GM10266 (cell line): ENCODE data around the gene CRYL1.

Source experiments
- DNase-seq: peaks from one replicate; pipeline ENCODE4 v3.0.0; 2012; ENCODE audit errors: extremely low spot score
- TF ChIP-seq, protein P1 (sequence below): IDR thresholded peaks from 2 replicates; pipeline ENCODE4 v1.5.1; 2012; ENCODE audit warnings: mild to moderate bottlenecking, low read depth; ENCODE audit not compliant: control insufficient read depth, insufficient read depth; ENCODE audit errors: missing control alignments

The CRYL1 gene, protein sequence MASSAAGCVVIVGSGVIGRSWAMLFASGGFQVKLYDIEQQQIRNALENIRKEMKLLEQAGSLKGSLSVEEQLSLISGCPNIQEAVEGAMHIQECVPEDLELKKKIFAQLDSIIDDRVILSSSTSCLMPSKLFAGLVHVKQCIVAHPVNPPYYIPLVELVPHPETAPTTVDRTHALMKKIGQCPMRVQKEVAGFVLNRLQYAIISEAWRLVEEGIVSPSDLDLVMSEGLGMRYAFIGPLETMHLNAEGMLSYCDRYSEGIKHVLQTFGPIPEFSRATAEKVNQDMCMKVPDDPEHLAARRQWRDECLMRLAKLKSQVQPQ

DNA sequence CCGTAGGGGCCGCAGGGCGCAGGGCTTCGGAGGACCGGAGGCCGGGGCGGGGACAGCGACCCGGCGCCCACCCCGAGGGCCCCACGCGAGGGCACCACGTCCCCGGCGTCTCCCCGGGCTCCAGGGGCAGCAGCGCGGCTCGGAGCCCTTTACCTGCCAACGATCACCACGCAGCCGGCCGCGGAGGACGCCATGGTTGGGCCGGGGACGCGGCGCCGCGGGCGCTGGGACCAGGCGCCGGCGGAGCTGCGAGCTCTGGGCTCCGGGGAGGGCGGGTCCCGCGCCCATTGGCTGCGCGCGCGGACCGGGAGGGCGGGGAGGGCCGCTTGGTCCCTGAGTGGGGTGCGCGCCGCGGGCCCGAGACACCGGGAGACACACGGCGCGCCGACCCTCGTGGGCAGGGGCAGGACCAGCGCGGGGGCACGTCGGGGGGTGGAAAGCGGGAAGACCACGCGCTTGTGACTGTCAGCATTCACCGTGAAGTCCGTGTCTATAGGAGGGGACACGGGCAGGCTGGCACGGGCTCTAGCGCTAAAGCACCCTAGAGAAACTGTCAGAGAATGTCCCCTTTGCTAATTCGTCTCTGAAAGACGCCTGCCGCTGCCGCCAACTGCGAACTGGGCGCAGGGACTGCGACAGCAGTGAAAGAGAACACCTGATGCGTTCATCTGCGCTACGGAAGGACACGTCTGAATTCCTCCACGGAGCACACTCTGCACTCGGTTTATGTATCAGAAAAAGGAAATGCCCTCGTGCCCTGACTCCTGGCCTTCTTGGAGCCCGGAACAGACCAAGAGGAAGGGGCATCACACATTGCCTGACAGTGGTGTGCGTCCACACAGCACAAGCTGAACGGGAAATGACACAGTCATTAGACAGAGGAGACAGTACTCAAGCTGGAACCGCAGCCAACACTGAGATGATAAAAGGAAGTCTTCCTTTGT lies at the start of gene CRYL1:
CRYL1 (minus strand) TSS at position 257 of the 944 bp plus-strand sequence; CDS start at position 194, 63 bp downstream.
- peak; percentile 86 for DNase-seq
- TF ChIP-seq, protein P1, sequence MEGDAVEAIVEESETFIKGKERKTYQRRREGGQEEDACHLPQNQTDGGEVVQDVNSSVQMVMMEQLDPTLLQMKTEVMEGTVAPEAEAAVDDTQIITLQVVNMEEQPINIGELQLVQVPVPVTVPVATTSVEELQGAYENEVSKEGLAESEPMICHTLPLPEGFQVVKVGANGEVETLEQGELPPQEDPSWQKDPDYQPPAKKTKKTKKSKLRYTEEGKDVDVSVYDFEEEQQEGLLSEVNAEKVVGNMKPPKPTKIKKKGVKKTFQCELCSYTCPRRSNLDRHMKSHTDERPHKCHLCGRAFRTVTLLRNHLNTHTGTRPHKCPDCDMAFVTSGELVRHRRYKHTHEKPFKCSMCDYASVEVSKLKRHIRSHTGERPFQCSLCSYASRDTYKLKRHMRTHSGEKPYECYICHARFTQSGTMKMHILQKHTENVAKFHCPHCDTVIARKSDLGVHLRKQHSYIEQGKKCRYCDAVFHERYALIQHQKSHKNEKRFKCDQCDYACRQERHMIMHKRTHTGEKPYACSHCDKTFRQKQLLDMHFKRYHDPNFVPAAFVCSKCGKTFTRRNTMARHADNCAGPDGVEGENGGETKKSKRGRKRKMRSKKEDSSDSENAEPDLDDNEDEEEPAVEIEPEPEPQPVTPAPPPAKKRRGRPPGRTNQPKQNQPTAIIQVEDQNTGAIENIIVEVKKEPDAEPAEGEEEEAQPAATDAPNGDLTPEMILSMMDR: no peak

DNA sequence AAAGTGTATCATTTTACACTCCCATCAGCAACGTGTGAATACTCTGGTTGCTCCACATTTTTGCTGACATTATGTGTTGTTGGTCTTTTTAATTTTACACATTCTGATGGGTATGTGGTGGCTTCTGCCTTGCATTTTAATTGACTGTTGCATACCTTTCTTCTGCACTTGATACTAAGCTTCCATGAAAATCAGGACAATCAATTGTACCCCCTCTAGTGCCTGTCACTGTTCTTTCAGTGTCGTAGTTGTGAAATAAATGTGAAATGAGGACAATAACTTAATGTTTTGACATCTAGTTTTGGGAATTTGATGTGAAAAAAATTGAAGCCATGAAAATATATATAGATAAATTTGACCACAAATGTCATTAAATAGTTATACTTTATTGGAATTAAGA lies 48.0 kb upstream of the CRYL1 start:
- TF ChIP-seq, protein P1: no peak

DNA sequence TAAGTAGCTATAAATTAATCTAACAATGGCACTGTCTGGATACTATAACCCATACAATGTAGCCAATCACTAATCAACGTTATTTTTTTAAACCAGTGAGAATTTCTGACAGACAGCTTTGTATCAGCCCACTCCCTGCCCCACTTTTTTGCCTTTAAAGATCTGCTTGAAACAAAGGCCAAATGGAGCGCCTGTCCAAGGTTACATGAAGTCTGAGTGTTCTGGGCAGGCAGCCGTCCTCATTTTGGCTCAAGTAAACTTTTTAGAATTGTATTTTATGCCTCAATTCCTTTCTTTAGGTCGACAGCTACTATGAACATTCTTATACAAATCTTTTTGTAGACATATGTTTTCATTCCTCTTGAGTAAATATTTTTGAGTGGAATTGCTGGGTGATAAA lies 47.5 kb upstream of the CRYL1 start:
- TF ChIP-seq, protein P1: no peak
- DNase-seq: no peak

More for the DNA sequence above, 48.0 kb upstream of the CRYL1 start:
- DNase-seq: no peak

DNA sequence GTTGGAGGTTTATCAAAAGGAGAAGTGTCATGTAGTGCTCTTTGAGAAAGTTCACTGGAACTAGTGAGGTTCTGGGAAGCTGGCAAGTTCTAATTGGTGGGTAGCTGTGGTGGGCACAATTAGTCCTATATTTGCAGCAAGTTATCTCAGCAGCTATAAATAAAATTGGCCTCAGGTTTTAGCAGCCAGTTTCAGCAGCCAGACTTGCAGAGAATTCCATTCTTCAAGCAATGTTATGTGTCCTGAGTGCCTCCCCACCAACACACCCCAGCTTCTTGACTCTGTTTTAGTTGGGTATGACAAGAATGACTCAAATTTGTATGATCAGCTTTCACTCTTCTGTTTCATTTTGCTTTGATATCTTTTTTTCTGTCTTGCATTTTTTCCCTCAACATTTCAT lies 46.0 kb upstream of the CRYL1 start:
- no peak for DNase-seq
- TF ChIP-seq, protein P1: no peak

DNA sequence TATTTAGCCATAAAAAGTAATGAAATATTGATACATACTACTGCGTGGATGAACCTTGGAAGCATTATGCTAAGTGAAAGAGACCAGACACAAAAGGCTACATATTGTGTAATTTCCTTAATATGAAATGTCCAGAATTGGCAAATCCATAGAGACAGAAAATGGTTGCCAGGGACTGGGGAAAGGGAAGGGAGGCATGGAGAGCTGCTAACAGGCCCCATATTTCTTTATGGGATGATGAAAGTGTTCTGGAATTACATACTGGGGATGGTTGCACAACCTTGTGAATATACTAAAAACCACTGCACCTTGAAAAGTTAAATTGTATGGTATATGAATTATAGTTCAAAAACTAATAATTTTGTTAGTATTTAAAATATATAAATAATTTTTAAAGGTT lies 44.9 kb upstream of the CRYL1 start:
- TF ChIP-seq, protein P1: no peak
- DNase-seq: no peak

DNA sequence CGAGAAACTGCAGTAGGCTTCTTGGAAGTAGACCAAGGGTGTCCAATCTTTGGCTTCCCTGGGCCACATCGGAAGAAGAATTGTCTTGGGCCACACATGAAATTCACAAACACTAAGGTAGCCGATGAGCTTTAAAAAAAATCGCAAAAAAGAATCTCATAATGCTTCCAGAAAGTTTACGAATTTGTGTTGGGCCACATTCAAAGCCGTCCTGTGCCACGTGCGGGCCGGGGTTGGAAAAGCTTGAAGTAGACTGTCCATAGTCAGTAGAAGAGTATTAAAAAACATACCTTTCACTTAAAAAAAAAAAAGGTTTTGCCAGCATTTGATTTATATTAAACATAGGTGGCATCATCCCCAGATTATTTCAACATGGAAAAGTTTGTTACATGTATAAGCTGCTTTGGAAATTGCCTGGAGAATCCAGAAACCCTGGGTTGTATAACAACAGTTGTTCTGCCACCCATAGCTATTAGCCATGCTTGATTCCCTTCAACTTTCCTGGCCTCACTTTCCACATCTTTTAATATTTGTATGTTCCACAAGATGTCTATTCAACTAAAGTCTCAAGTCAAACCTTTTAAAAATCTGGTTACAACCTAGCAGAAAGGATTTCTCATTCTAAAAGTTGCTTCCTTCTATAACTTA lies 42.3 kb upstream of the CRYL1 start:
- no peak for DNase-seq
- TF ChIP-seq, protein P1: no peak
